Coronary artery (tissue), 2 donors: ENCODE measurements around the gene NECTIN3.

Experiments
- DNase-seq: peaks from one replicate; pipeline ENCODE4 v3.0.0-alpha.2; 2017; ENCODE audit warnings: low spot score
- H3K27ac ChIP-seq, 2 donors: fragments of 200-600 bp; sonication (generic); one replicate each; pipeline ENCODE4 v1.5.1; 2016 to 2019
- H3K4me3 ChIP-seq: fragments of 200-600 bp; sonication (generic); 2 replicates; pipeline ENCODE4 v1.5.1; 2016; ENCODE audit warnings: mild to moderate bottlenecking, moderate library complexity
- CTCF ChIP-seq: fragments of 200-600 bp; sonication (generic); IDR thresholded peaks from one replicate; pipeline ENCODE4 v1.5.1; 2019; ENCODE audit warnings: antibody characterized with exemption

NECTIN3 gene

GRCh38 chr3:111190518-111190917, 118.9 kb downstream of the NECTIN3 start:
- DNase-seq, result no peak
- no peak overlapping the region for H3K4me3 ChIP-seq
- H3K27ac ChIP-seq, result no peak overlapping the region
- no peak for TF ChIP-seq CTCF

GRCh38 chr3:111193472-111193871, 121.9 kb downstream of the NECTIN3 start:
- no peak for TF ChIP-seq CTCF
- Histone ChIP-seq H3K4me3 (no peak overlapping the region), H3K27ac (no peak overlapping the region)
- no peak for DNase-seq

GRCh38 chr3:111194048-111194447, 122.4 kb downstream of the NECTIN3 start:
- H3K4me3 ChIP-seq, result no peak overlapping the region
- no peak for TF ChIP-seq CTCF
- H3K27ac ChIP-seq, result no peak overlapping the region
- DNase-seq, result no peak

- TF ChIP-seq CTCF, result no peak
- H3K27ac ChIP-seq, result no peak overlapping the region
Observed at GRCh38 chr3:111197485-111197884, 125.9 kb downstream of the NECTIN3 start.

GRCh38 chr3:111200027-111200426, 128.4 kb downstream of the NECTIN3 start:
- H3K27ac ChIP-seq, result no peak overlapping the region
- DNase-seq, result no peak
- no peak overlapping the region for H3K4me3 ChIP-seq
- no peak for TF ChIP-seq CTCF

More at GRCh38 chr3:111197485-111197884, 125.9 kb downstream of the NECTIN3 start:
- H3K4me3 ChIP-seq, result no peak overlapping the region
- DNase-seq, result no peak

GRCh38 chr3:111210003-111210711, 138.5 kb downstream of the NECTIN3 start:
- no peak for TF ChIP-seq CTCF
- Histone ChIP-seq H3K4me3 (no peak overlapping the region), H3K27ac (no peak overlapping the region)
- DNase-seq, result no peak

- H3K27ac ChIP-seq, result no peak overlapping the region
- H3K4me3 ChIP-seq, result no peak overlapping the region
- TF ChIP-seq CTCF, result no peak
- DNase-seq, result no peak
Observed at GRCh38 chr3:111210866-111211564, 139.4 kb downstream of the NECTIN3 start.
